Panc1 (cell line): ENCODE measurements around the gene SH3GL1.

Experiments used
- SIN3A ChIP-seq: IDR thresholded peaks from 2 replicates; pipeline ENCODE4 v1.6.1; 2012; ENCODE audit warnings: low read depth, mild to moderate bottlenecking, low read length, moderate library complexity, borderline replicate concordance; ENCODE audit not compliant: insufficient read depth
- TF ChIP-seq, protein P1 (sequence below): fragments of 450-650 bp; IDR thresholded peaks from 2 replicates; pipeline ENCODE4 v1.5.1; 2017; ENCODE audit warnings: mild to moderate bottlenecking

DNA sequence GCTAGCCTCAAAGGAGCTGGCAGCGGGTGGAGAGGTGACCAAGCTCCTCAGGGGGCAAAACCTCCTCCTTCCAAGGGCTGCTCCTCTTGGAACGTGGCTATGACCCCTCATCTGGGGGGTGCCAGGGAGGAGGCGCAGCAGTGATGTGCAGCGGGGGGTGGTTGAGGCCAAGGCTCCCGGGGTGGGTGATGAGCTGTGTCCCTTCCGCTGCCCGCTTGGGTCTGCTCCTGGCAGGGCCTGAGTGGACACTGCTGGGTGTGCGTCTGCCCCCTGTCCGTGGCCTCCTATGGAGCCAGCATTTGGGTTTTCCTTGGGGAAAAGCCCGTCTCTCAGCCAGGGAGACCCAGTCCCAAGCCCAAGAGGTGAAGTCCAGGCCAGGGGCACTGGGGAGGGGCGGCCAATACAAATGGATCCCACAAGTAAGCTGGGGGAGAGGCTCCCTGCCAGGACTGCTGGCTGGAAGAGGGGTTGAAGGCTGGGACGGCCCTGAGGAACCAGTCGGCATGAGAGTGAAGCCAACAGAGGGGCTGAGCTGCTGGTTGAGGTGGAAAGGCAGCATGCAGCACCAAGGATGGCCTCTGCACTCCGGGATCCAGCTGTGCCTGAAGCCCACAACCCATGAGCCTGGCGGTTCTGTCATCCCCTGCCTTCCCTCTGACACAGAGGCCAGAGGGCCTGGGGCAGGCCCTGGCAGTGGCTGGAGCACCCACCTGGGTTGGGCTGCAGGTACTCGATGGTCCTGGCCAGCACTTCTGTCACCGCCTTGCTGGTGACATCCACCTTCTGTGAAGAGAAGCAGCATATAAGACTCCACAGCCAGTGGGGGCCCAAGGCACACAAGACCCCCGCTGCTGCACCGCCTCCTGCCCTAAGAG, 34.3 kb downstream of the SH3GL1 start:
- TF ChIP-seq, protein P1, sequence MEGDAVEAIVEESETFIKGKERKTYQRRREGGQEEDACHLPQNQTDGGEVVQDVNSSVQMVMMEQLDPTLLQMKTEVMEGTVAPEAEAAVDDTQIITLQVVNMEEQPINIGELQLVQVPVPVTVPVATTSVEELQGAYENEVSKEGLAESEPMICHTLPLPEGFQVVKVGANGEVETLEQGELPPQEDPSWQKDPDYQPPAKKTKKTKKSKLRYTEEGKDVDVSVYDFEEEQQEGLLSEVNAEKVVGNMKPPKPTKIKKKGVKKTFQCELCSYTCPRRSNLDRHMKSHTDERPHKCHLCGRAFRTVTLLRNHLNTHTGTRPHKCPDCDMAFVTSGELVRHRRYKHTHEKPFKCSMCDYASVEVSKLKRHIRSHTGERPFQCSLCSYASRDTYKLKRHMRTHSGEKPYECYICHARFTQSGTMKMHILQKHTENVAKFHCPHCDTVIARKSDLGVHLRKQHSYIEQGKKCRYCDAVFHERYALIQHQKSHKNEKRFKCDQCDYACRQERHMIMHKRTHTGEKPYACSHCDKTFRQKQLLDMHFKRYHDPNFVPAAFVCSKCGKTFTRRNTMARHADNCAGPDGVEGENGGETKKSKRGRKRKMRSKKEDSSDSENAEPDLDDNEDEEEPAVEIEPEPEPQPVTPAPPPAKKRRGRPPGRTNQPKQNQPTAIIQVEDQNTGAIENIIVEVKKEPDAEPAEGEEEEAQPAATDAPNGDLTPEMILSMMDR: no peak
- no peak for TF ChIP-seq SIN3A
